ENCODE data around the gene SMYD3. TPM values are rescaled to one million over a fixed set of nuclear protein-coding genes. Genes with fewer than 3 reads are reported as not detected.

SMYD3 gene
- total and polyA plus RNA-seq, 2 donors (not counting 3 experiments of a cell fraction or from before 2014, with no cell fraction given) = 16.0 to 32.1 TPM

DNA sequence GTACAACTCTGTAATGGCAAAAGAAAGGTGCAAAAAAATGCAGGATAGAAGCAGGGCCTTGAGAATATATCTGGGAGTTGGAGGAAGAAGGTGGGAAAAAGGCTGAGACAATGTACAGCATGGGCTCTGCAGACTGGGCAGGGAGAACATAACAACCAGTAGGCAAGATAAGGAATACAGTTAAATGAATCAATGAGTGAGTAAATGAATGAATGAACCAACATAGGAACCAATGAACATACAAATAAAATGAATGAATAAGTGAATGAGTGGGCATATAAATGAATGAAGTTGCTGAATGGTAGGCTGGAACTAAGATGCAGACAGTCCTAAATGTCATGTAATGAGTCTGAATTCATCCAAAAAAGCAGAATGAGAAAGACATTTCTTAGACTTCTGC, 370.6 kb downstream of the SMYD3 start:
- Histone ChIP-seq H3K9me3 (replicated peaks; ENCODE audit: control insufficient read depth, insufficient read depth, low read length) (no peaks in the 10 kb centered on the region), H3K27ac (ENCODE audit: insufficient read depth, low read depth, low read length) (no peak overlapping the region), H3K27me3 (ENCODE audit: control insufficient read depth in 2 of 2, insufficient read depth in 2 of 2, low read length in 2 of 2) (no peaks in the 10 kb centered on the region), H3K79me2 (ENCODE audit: control insufficient read depth, insufficient read depth, low read length) (no peaks in the 10 kb centered on the region), H4K20me1 (replicated peaks; ENCODE audit: control insufficient read depth, extremely low read depth, insufficient read depth, low read length) (no peaks in the 10 kb centered on the region), H2AFZ (ENCODE audit: low read depth, low read length) (no peak overlapping the region), H3K36me3 (ENCODE audit: control insufficient read depth in 2 of 2, extremely low read depth in 1 of 2, insufficient read depth in 2 of 2, low read length in 2 of 2) (no peaks in the 10 kb centered on the region), H3K9me1 (replicated peaks; ENCODE audit: control insufficient read depth, extremely low read depth, insufficient read depth, low read length) (no peaks in the 10 kb centered on the region), H3K4me3 (replicated peaks in 1 of 3; ENCODE audit: insufficient read depth in 1 of 3, low read depth in 1 of 3, low read length in 3 of 3) (no peak overlapping the region), H3K4me2 (ENCODE audit: insufficient read depth, low read length) (no peak overlapping the region), H3K9ac (replicated peaks; ENCODE audit: extremely low read depth, insufficient read depth, low read length) (no peak overlapping the region), H3K4me1 (ENCODE audit: control insufficient read depth, extremely low read depth, insufficient read depth, low read length) (peaks cover 12% of the 10 kb centered on the region)
- TF ChIP-seq POLR2A (IDR thresholded peaks at IDR 0.05; ENCODE audit: low read depth, low read length) (no peak), MYC (IDR thresholded peaks at IDR 0.05; ENCODE audit: low read depth, low read length) (no peak)
- TF ChIP-seq, protein P1, sequence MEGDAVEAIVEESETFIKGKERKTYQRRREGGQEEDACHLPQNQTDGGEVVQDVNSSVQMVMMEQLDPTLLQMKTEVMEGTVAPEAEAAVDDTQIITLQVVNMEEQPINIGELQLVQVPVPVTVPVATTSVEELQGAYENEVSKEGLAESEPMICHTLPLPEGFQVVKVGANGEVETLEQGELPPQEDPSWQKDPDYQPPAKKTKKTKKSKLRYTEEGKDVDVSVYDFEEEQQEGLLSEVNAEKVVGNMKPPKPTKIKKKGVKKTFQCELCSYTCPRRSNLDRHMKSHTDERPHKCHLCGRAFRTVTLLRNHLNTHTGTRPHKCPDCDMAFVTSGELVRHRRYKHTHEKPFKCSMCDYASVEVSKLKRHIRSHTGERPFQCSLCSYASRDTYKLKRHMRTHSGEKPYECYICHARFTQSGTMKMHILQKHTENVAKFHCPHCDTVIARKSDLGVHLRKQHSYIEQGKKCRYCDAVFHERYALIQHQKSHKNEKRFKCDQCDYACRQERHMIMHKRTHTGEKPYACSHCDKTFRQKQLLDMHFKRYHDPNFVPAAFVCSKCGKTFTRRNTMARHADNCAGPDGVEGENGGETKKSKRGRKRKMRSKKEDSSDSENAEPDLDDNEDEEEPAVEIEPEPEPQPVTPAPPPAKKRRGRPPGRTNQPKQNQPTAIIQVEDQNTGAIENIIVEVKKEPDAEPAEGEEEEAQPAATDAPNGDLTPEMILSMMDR (IDR thresholded peaks at IDR 0.05; ENCODE audit: extremely low read depth in 1 of 2, insufficient read depth in 1 of 2, low read depth in 1 of 2, low read length in 2 of 2) = no peak
- BruUV-seq (replicated peaks) = no TSS peak
- ChIA-PET CTCF (no interaction called here), POLR2A (no interaction called here)
- DNase-seq (ENCODE audit: low read depth, low spot score) = no peak
- intact Hi-C loops (cut with micrococcal nuclease) (no loop called here), dilution Hi-C loops (cut with MboI; ENCODE audit: extremely low pct_ligation_motif_present, low sequenced_read_pairs) (no loop called here)
- no peak for FAIRE-seq

DNA sequence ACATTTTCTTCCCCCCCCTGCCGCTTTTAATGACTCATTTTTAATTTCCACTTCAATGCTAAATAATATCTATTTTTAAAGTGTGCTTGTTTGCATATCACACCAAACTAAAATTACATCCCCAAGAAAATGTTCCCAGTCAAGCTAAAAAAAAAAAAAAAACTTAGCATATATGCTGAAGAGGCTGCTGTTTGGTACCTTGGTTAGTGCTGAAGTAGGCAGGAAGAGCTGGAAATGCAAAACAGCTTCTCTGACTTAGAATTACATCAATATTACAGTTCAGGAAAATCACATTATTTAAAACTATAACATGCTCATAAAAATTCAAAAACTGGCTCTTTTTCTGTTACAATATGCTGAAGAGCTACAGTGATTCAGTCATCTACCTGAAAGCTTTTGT, 372.3 kb downstream of the SMYD3 start:
- intact Hi-C loops (cut with micrococcal nuclease) = no loop called here

More for the DNA sequence above, 372.3 kb downstream of the SMYD3 start:
- FAIRE-seq = no peak
- H3K27me3 ChIP-seq (ENCODE audit: control insufficient read depth in 2 of 2, insufficient read depth in 2 of 2, low read length in 2 of 2) = no peaks in the 10 kb centered on the region
- H3K4me1 ChIP-seq (ENCODE audit: control insufficient read depth, extremely low read depth, insufficient read depth, low read length) = peaks cover 19% of the 10 kb centered on the region
- H3K9me3 ChIP-seq (replicated peaks; ENCODE audit: control insufficient read depth, insufficient read depth, low read length) = no peaks in the 10 kb centered on the region
- H3K36me3 ChIP-seq (ENCODE audit: control insufficient read depth in 2 of 2, extremely low read depth in 1 of 2, insufficient read depth in 2 of 2, low read length in 2 of 2) = no peaks in the 10 kb centered on the region
- CTCF ChIA-PET = interaction anchor here (1.0 to 1.9 kb wide), 6 partner anchors 10 to 146 kb away, joined by 3 to 8 read pairs (median 4); no protein-coding TSS in a partner anchor
- no peak overlapping the region for H3K9ac ChIP-seq (replicated peaks; ENCODE audit: extremely low read depth, insufficient read depth, low read length)
- dilution Hi-C loops (cut with MboI; ENCODE audit: extremely low pct_ligation_motif_present, low sequenced_read_pairs) = no loop called here
- H4K20me1 ChIP-seq (replicated peaks; ENCODE audit: control insufficient read depth, extremely low read depth, insufficient read depth, low read length) = no peaks in the 10 kb centered on the region
- H3K9me1 ChIP-seq (replicated peaks; ENCODE audit: control insufficient read depth, extremely low read depth, insufficient read depth, low read length) = no peaks in the 10 kb centered on the region
- DNase-seq (ENCODE audit: low read depth, low spot score) = no peak
- no peak overlapping the region for H2AFZ ChIP-seq (ENCODE audit: low read depth, low read length)
- no peaks in the 10 kb centered on the region for H3K79me2 ChIP-seq (ENCODE audit: control insufficient read depth, insufficient read depth, low read length)
- no peak overlapping the region for H3K4me2 ChIP-seq (ENCODE audit: insufficient read depth, low read length)
- H3K4me3 ChIP-seq (replicated peaks in 1 of 3; ENCODE audit: insufficient read depth in 1 of 3, low read depth in 1 of 3, low read length in 3 of 3) = no peak overlapping the region
- no TSS peak for BruUV-seq (replicated peaks)
- TF ChIP-seq EZH2 (IDR thresholded peaks at IDR 0.05; ENCODE audit: borderline replicate concordance, low read depth, low read length, severe bottlenecking) = no peak
- TF ChIP-seq POLR2AphosphoS5 (IDR thresholded peaks at IDR 0.05; ENCODE audit: insufficient read depth, low read depth, low read length) = no peak
- TF ChIP-seq, protein P1 (IDR thresholded peaks at IDR 0.05; ENCODE audit: extremely low read depth in 1 of 2, insufficient read depth in 1 of 2, low read depth in 1 of 2, low read length in 2 of 2) = no peak
- POLR2A ChIA-PET = no interaction called here
- H3K27ac ChIP-seq (ENCODE audit: insufficient read depth, low read depth, low read length) = no peak overlapping the region
